Neural progenitor cell (in vitro differentiated cells): Measurements from ENCODE around the gene DOCK3. TPM values are rescaled to one million over a fixed set of nuclear protein-coding genes. Genes with fewer than 3 reads are reported as not detected.

Experiments
- DNase-seq: peaks from one replicate; pipeline ENCODE4 v3.0.0-alpha.2; 2016; ENCODE audit warnings: low spot score
- H2AFZ ChIP-seq: fragments of 200-600 bp; sonication (generic); replicated peaks from 2 replicates; pipeline ENCODE4 v1.6.1; 2016; ENCODE audit warnings: antibody characterized with exemption
- H3F3A ChIP-seq: fragments of 200-600 bp; sonication (generic); 2 replicates; pipeline ENCODE4 v1.6.1; 2016; ENCODE audit warnings: antibody characterized with exemption, low read depth
- H3K27ac ChIP-seq: fragments of 200-600 bp; sonication (generic); 2 replicates; pipeline ENCODE4 v1.5.1; 2016; ENCODE audit warnings: mild to moderate bottlenecking
- H3K27me3 ChIP-seq: fragments of 200-600 bp; sonication (generic); 2 replicates; pipeline ENCODE4 v1.6.1; 2016; ENCODE audit warnings: mild to moderate bottlenecking, moderate library complexity
- H3K36me3 ChIP-seq: fragments of 200-600 bp; sonication (generic); 2 replicates; pipeline ENCODE4 v1.5.1; 2016
- H3K4me1 ChIP-seq: fragments of 200-600 bp; sonication (generic); 2 replicates; pipeline ENCODE4 v1.6.1; 2016; ENCODE audit warnings: mixed run types
- H3K4me2 ChIP-seq: fragments of 200-600 bp; sonication (generic); 2 replicates; pipeline ENCODE4 v1.6.1; 2016
- H3K4me3 ChIP-seq: fragments of 200-600 bp; sonication (generic); 2 replicates; pipeline ENCODE4 v1.5.1; 2016
- H3K79me2 ChIP-seq: fragments of 200-600 bp; sonication (generic); 2 replicates; pipeline ENCODE4 v1.6.1; 2016; ENCODE audit warnings: low read depth
- H3K9ac ChIP-seq: fragments of 200-600 bp; sonication (generic); 2 replicates; pipeline ENCODE4 v1.6.1; 2016
- H3K9me3 ChIP-seq: fragments of 200-600 bp; sonication (generic); 2 replicates; pipeline ENCODE4 v1.5.1; 2016; ENCODE audit warnings: low read depth
- H4K20me1 ChIP-seq: fragments of 200-600 bp; sonication (generic); 2 replicates; pipeline ENCODE4 v1.6.1; 2016; ENCODE audit warnings: low read depth
- H3K27ac Mint-ChIP-seq: 3 replicates; pipeline ENCODE4 v1.8.0; 2021; ENCODE audit warnings: mixed read lengths
- H3K27me3 Mint-ChIP-seq: 2 replicates; pipeline ENCODE4 v1.8.0; 2022; ENCODE audit warnings: low read depth, mild to moderate bottlenecking, inconsistent platforms, moderate library complexity, mixed read lengths; ENCODE audit not compliant: insufficient read depth
- H3K36me3 Mint-ChIP-seq: 3 replicates; pipeline ENCODE4 v1.8.0; 2021; ENCODE audit warnings: mixed read lengths
- H3K4me1 Mint-ChIP-seq: 3 replicates; pipeline ENCODE4 v1.8.0; 2021; ENCODE audit warnings: mixed read lengths
- H3K4me3 Mint-ChIP-seq: 3 replicates; pipeline ENCODE4 v1.8.0; 2021; ENCODE audit warnings: mild to moderate bottlenecking, moderate library complexity, mixed read lengths
- H3K9me3 Mint-ChIP-seq: 3 replicates; pipeline ENCODE4 v1.8.0; 2020; ENCODE audit warnings: mixed read lengths
- CTCF ChIP-seq: fragments of 200-600 bp; sonication (generic); IDR thresholded peaks from 2 replicates; pipeline ENCODE4 v1.5.1; 2017; ENCODE audit warnings: antibody characterized with exemption, mild to moderate bottlenecking
- EZH2 ChIP-seq: fragments of 200-600 bp; sonication (generic); IDR thresholded peaks from 2 replicates; pipeline ENCODE4 v1.6.1; 2017; ENCODE audit warnings: antibody characterized with exemption, mild to moderate bottlenecking, moderate library complexity
- EZH2phosphoT487 ChIP-seq: fragments of 200-600 bp; sonication (generic); IDR thresholded peaks from 2 replicates; pipeline ENCODE4 v1.6.1; 2017; ENCODE audit warnings: antibody characterized with exemption
- total RNA-seq: library from RNA; depleted of rRNA; stranded (reverse); fragments of >200 nt; gene quantifications from 2 replicates; pipeline ENCODE4 v1.2.3, GENCODE V29; 2015; ENCODE audit warnings: low replicate concordance

Gene DOCK3
- total RNA-seq, 1 donor from 2014 or later = 10.7 TPM

DNA sequence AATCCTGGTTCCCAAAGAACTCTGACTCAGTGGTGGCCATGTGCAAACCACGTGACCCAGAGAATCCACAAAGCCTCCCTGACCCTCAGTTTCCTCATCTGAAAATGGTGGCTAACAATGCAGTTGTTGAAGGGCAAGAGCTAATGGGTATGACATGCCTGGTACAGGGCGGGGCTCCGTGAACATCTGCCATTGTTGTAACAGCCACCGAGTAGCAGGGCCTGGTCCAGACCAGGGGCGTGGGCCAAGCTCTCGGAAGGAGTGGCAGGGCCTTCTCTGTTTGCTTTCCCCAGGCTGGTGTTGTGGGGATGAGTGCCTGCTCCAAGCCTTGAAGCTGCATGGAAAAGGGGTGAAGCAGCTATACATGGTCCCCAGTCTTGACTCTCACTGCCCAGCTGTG, 44.3 kb upstream of the DOCK3 start:
- no peak overlapping the region for H3K9ac ChIP-seq
- peaks cover 17% of the 10 kb centered on the region for H4K20me1 ChIP-seq
- H3F3A ChIP-seq = peaks cover 14% of the 10 kb centered on the region
- peaks cover 27% of the 10 kb centered on the region for H3K4me1 ChIP-seq
- peaks cover 42% of the 10 kb centered on the region for H3K79me2 ChIP-seq
- H3K9me3 ChIP-seq = no peaks in the 10 kb centered on the region
- no peaks in the 10 kb centered on the region for H3K36me3 ChIP-seq
- Mint-ChIP-seq H3K36me3 (peaks cover 3% of the 10 kb centered on the region), H3K27ac (no peak overlapping the region), H3K4me3 (no peak overlapping the region), H3K4me1 (peaks cover 29% of the 10 kb centered on the region), H3K9me3 (no peaks in the 10 kb centered on the region), H3K27me3 (peaks cover 2% of the 10 kb centered on the region)
- no peak overlapping the region for H3K4me3 ChIP-seq
- no peak overlapping the region for H3K4me2 ChIP-seq
- no peak overlapping the region for H2AFZ ChIP-seq
- DNase-seq = no peak
- no peak for TF ChIP-seq CTCF
- no peak overlapping the region for H3K27ac ChIP-seq
- no peaks in the 10 kb centered on the region for H3K27me3 ChIP-seq

GRCh38 chr3:50630877-50631276, 43.9 kb upstream of the DOCK3 start:
- no peak overlapping the region for H3K27ac ChIP-seq
- no peak overlapping the region for H3K9ac ChIP-seq
- no peak overlapping the region for H3K4me2 ChIP-seq
- H4K20me1 ChIP-seq = peaks cover 13% of the 10 kb centered on the region
- Mint-ChIP-seq H3K27me3 (peaks cover 2% of the 10 kb centered on the region), H3K4me3 (no peak overlapping the region), H3K27ac (no peak overlapping the region), H3K9me3 (no peaks in the 10 kb centered on the region), H3K36me3 (peaks cover 3% of the 10 kb centered on the region), H3K4me1 (peaks cover 26% of the 10 kb centered on the region)
- no peaks in the 10 kb centered on the region for H3K36me3 ChIP-seq
- H3K79me2 ChIP-seq = peaks cover 42% of the 10 kb centered on the region
- H3F3A ChIP-seq = peaks cover 9% of the 10 kb centered on the region
- TF ChIP-seq EZH2 (no peak), EZH2phosphoT487 (no peak), CTCF (no peak)
- H3K9me3 ChIP-seq = no peaks in the 10 kb centered on the region
- H3K4me3 ChIP-seq = no peak overlapping the region
- H3K4me1 ChIP-seq = peaks cover 22% of the 10 kb centered on the region
- H2AFZ ChIP-seq = no peak overlapping the region
- DNase-seq = no peak
- no peaks in the 10 kb centered on the region for H3K27me3 ChIP-seq

DNA sequence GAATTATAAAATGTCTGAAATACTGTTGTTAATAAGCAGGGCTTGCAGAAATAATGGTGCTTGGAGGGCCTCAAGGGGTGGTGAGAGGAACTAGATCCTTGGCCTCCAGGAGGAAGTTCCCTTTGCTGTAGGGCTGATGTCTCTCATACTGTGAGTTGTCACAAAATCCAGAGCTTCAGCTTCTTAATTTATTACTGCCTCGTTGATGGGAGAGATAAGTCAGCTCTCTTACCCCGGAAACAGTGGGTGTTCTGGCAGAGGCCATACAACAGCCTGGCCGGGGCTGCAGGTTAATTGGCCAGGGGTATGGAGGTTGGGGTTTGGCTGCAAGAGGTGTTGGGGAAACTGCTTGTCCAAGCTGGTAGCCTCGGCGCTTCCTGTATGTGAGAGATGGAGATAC, 42.3 kb upstream of the DOCK3 start:
- no peak overlapping the region for H3K4me3 ChIP-seq
- Mint-ChIP-seq H3K27me3 (peaks cover 2% of the 10 kb centered on the region), H3K36me3 (peaks cover 3% of the 10 kb centered on the region), H3K4me3 (no peak overlapping the region), H3K27ac (no peak overlapping the region), H3K4me1 (peaks cover 20% of the 10 kb centered on the region), H3K9me3 (no peaks in the 10 kb centered on the region)
- TF ChIP-seq EZH2phosphoT487 (no peak), CTCF (no peak), EZH2 (no peak)
- H3K4me2 ChIP-seq = no peak overlapping the region
- no peaks in the 10 kb centered on the region for H3K36me3 ChIP-seq
- peaks cover 12% of the 10 kb centered on the region for H3K4me1 ChIP-seq
- no peaks in the 10 kb centered on the region for H3F3A ChIP-seq
- H3K9me3 ChIP-seq = no peaks in the 10 kb centered on the region
- peaks cover 5% of the 10 kb centered on the region for H4K20me1 ChIP-seq
- no peak overlapping the region for H3K27ac ChIP-seq
- no peak overlapping the region for H3K9ac ChIP-seq
- no peaks in the 10 kb centered on the region for H3K27me3 ChIP-seq
- H3K79me2 ChIP-seq = peaks cover 27% of the 10 kb centered on the region
- DNase-seq = no peak
- no peak overlapping the region for H2AFZ ChIP-seq
